HG03439 (cell line): ENCODE data around the gene SMIM35.
"Not testable (repeated sequence)": the region's sequence is repeated elsewhere in the genome, so short reads cannot be mapped to it uniquely, and the experiment has no call there.

ENCODE experiments used
- ATAC-seq: cut with Tn5 transposase; IDR thresholded peaks from one replicate; pipeline ENCODE4 v1.9.1; 2021; ENCODE audit warnings: mild to moderate bottlenecking, moderate library complexity; ENCODE audit not compliant: unreplicated experiment

SMIM35 gene

GRCh38 chr11:118082880-118083552 lies 3.7 kb downstream of the SMIM35 start:
- ATAC-seq = no peak

- ATAC-seq = no peak
These were observed 5.4 kb downstream of the SMIM35 start for GRCh38 chr11:118081241-118081958.

- ATAC-seq = no peak
These were observed 6.5 kb downstream of the SMIM35 start for GRCh38 chr11:118080296-118080695.

- no peak for ATAC-seq
These were observed 7.3 kb downstream of the SMIM35 start for GRCh38 chr11:118079491-118079890.

GRCh38 chr11:118078911-118079411 lies 7.8 kb downstream of the SMIM35 start:
- ATAC-seq = no peak

GRCh38 chr11:118076754-118077281 lies 9.9 kb downstream of the SMIM35 start, which contains the start of gene TMPRSS4:
TMPRSS4 (plus strand) TSS chr11:118077078; CDS start chr11:118077303, 225 bp downstream.
- ATAC-seq = no peak

GRCh38 chr11:118074785-118075184 lies 12.0 kb downstream of the SMIM35 start:
- ATAC-seq = no peak

GRCh38 chr11:118074091-118074685 lies 12.6 kb downstream of the SMIM35 start:
- ATAC-seq = no peak

- no peak for ATAC-seq
These were observed 13.2 kb downstream of the SMIM35 start for GRCh38 chr11:118073554-118073953.

GRCh38 chr11:118071416-118072030 lies 15.2 kb downstream of the SMIM35 start:
- ATAC-seq = no peak

GRCh38 chr11:118068945-118069612 lies 17.7 kb downstream of the SMIM35 start:
- ATAC-seq = no peak

- ATAC-seq = no peak
These were observed 18.4 kb downstream of the SMIM35 start for GRCh38 chr11:118068206-118068944.

- ATAC-seq = no peak
These were observed 19.8 kb downstream of the SMIM35 start for GRCh38 chr11:118067006-118067405.

- ATAC-seq = no peak
These were observed 21.4 kb downstream of the SMIM35 start for GRCh38 chr11:118065384-118065783.

GRCh38 chr11:118064956-118065355 lies 21.8 kb downstream of the SMIM35 start:
- no peak for ATAC-seq

- not testable (repeated sequence) for ATAC-seq
These were observed 24.1 kb downstream of the SMIM35 start for GRCh38 chr11:118062631-118063030.

GRCh38 chr11:118062181-118062580 lies 24.6 kb downstream of the SMIM35 start:
- ATAC-seq = not testable (repeated sequence)

- no peak for ATAC-seq
These were observed 25.1 kb downstream of the SMIM35 start for GRCh38 chr11:118061586-118062125.

GRCh38 chr11:118060869-118061268 lies 25.9 kb downstream of the SMIM35 start:
- ATAC-seq = no peak
